SU-DHL-6 (cell line): Measurements from ENCODE around the gene SF3A1.
"Not testable (repeated sequence)": the region's sequence is repeated elsewhere in the genome, so short reads cannot be mapped to it uniquely, and the experiment has no call there.

Experiments used
- H2AFZ ChIP-seq: fragments of 200-600 bp; sonication (generic); 2 replicates; pipeline ENCODE4 v1.6.1; 2014; ENCODE audit warnings: low read depth, mild to moderate bottlenecking, moderate library complexity, mixed read lengths, antibody characterized with exemption, low read length; ENCODE audit not compliant: severe bottlenecking
- H3F3A ChIP-seq: fragments of 200-600 bp; shearing (Covaris generic); 2 replicates; pipeline ENCODE4 v1.6.0; 2016; ENCODE audit warnings: antibody characterized with exemption, mild to moderate bottlenecking; ENCODE audit not compliant: insufficient read depth
- H3K27ac ChIP-seq: fragments of 200-600 bp; sonication (generic); 2 replicates; pipeline ENCODE4 v1.5.1; 2016; ENCODE audit warnings: low read depth, mild to moderate bottlenecking, low read length, moderate library complexity, mixed read lengths
- H3K27me3 ChIP-seq: fragments of 200-600 bp; sonication (generic), shearing (Covaris generic); 2 replicates; pipeline ENCODE4 v1.6.0; 2014; ENCODE audit warnings: mild to moderate bottlenecking, low read length
- H3K36me3 ChIP-seq: fragments of 200-600 bp; sonication (generic); 2 replicates; pipeline ENCODE4 v1.6.1; 2014; ENCODE audit warnings: mild to moderate bottlenecking, low read length, mixed read lengths
- H3K4me2 ChIP-seq: fragments of 300-600, 200-600 bp; shearing (Covaris generic), sonication (generic); 2 replicates; pipeline ENCODE4 v1.6.0; 2014; ENCODE audit warnings: low read length, low read depth, mild to moderate bottlenecking; ENCODE audit not compliant: poor library complexity, severe bottlenecking
- H3K4me3 ChIP-seq: fragments of 200-600 bp; sonication (generic); 2 replicates; pipeline ENCODE4 v1.5.1; 2014; ENCODE audit warnings: antibody characterized with exemption, low read length, mild to moderate bottlenecking, mixed read lengths; ENCODE audit not compliant: insufficient read depth, poor library complexity, severe bottlenecking
- H3K79me2 ChIP-seq: fragments of 200-600 bp; sonication (generic); 2 replicates; pipeline ENCODE4 v1.6.1; 2014; ENCODE audit warnings: mild to moderate bottlenecking, low read length, moderate library complexity; ENCODE audit not compliant: insufficient read depth
- H3K9ac ChIP-seq: fragments of 200-600 bp; sonication (generic); 2 replicates; pipeline ENCODE4 v1.7.0; 2014; ENCODE audit warnings: mild to moderate bottlenecking, low read length
- H3K9me2 ChIP-seq: fragments of 200-600 bp; sonication (generic); replicated peaks from 2 replicates; pipeline ENCODE4 v1.6.1; 2014; ENCODE audit warnings: low read length; ENCODE audit not compliant: insufficient read depth
- H3K9me3 ChIP-seq: fragments of 200-600 bp; sonication (generic); 2 replicates; pipeline ENCODE4 v1.6.1; 2014; ENCODE audit warnings: low read length, mixed read lengths; ENCODE audit not compliant: insufficient read depth
- H4K20me1 ChIP-seq: fragments of 200-600 bp; sonication (generic); 2 replicates; pipeline ENCODE4 v1.6.1; 2014; ENCODE audit warnings: low read depth, mild to moderate bottlenecking, antibody characterized with exemption, low read length, moderate library complexity, mixed read lengths
- EZH2phosphoT487 ChIP-seq: fragments of 200-600 bp; sonication (generic), shearing (Covaris generic); conservative IDR thresholded peaks from 2 replicates; pipeline ENCODE4 v1.6.1; 2018; ENCODE audit warnings: mild to moderate bottlenecking, antibody characterized with exemption, low read length, moderate library complexity, mixed read lengths
- TF ChIP-seq, protein P1 (sequence below): fragments of 200-600 bp; sonication (generic); IDR thresholded peaks from one replicate; pipeline ENCODE4 v1.5.1; 2017; ENCODE audit warnings: antibody characterized with exemption, mild to moderate bottlenecking, low read length, moderate library complexity; ENCODE audit not compliant: insufficient read depth, poor library complexity, severe bottlenecking

The SF3A1 gene

DNA sequence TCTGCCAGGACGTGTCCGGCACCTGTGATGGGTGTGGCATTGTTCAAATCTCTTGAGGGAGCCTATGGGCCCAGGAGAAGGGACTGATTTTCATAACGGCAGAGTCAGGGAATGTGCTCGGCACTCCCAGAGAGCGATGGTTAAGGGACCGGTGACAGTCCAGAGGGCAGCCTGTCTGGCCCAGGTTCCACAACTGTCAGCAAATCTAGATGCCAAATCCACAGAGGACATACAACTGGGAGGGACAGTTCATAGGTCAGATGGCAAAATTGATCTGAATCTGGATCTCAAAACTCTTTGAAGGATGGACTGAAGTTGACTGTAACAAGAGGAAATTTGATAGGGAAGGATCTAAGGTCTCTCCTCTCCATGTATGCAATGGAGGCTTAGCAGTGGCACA, 47.6 kb upstream of the SF3A1 start:
- H3K36me3 ChIP-seq: no peaks in the 10 kb centered on the region
- H3K9me3 ChIP-seq: no peaks in the 10 kb centered on the region
- H3K4me3 ChIP-seq: no peak overlapping the region
- H3K9me2 ChIP-seq: no peaks in the 10 kb centered on the region
- H3K4me2 ChIP-seq: no peak overlapping the region
- H4K20me1 ChIP-seq: no peaks in the 10 kb centered on the region
- no peak overlapping the region for H2AFZ ChIP-seq
- no peaks in the 10 kb centered on the region for H3F3A ChIP-seq
- no peak overlapping the region for H3K9ac ChIP-seq
- TF ChIP-seq, protein P1, sequence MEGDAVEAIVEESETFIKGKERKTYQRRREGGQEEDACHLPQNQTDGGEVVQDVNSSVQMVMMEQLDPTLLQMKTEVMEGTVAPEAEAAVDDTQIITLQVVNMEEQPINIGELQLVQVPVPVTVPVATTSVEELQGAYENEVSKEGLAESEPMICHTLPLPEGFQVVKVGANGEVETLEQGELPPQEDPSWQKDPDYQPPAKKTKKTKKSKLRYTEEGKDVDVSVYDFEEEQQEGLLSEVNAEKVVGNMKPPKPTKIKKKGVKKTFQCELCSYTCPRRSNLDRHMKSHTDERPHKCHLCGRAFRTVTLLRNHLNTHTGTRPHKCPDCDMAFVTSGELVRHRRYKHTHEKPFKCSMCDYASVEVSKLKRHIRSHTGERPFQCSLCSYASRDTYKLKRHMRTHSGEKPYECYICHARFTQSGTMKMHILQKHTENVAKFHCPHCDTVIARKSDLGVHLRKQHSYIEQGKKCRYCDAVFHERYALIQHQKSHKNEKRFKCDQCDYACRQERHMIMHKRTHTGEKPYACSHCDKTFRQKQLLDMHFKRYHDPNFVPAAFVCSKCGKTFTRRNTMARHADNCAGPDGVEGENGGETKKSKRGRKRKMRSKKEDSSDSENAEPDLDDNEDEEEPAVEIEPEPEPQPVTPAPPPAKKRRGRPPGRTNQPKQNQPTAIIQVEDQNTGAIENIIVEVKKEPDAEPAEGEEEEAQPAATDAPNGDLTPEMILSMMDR: no peak
- no peak for TF ChIP-seq EZH2phosphoT487
- no peaks in the 10 kb centered on the region for H3K27me3 ChIP-seq
- H3K79me2 ChIP-seq: no peaks in the 10 kb centered on the region
- no peak overlapping the region for H3K27ac ChIP-seq

DNA sequence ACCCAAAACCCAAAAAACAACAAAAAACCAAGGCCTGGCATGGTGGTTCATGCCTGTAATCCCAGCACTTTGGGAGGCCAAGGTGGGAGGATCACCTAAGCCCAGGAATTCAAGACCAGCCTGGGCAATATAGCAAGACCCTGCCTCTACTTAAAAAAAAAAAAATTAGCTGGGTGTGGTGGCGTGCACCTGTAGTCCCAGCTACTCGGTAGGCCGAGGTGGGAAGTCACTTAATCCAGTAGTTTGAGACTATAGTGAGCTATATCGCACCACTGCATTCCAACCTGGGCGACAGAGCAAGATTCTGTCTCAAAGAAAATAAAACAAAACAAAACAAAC, 46.0 kb upstream of the SF3A1 start:
- H3K4me2 ChIP-seq, H3K27ac ChIP-seq, H4K20me1 ChIP-seq, H3K27me3 ChIP-seq, H3K9me2 ChIP-seq, H3F3A ChIP-seq, H3K79me2 ChIP-seq, H3K36me3 ChIP-seq, H3K4me3 ChIP-seq, H2AFZ ChIP-seq, H3K9ac ChIP-seq, H3K9me3 ChIP-seq: not testable (repeated sequence)

DNA sequence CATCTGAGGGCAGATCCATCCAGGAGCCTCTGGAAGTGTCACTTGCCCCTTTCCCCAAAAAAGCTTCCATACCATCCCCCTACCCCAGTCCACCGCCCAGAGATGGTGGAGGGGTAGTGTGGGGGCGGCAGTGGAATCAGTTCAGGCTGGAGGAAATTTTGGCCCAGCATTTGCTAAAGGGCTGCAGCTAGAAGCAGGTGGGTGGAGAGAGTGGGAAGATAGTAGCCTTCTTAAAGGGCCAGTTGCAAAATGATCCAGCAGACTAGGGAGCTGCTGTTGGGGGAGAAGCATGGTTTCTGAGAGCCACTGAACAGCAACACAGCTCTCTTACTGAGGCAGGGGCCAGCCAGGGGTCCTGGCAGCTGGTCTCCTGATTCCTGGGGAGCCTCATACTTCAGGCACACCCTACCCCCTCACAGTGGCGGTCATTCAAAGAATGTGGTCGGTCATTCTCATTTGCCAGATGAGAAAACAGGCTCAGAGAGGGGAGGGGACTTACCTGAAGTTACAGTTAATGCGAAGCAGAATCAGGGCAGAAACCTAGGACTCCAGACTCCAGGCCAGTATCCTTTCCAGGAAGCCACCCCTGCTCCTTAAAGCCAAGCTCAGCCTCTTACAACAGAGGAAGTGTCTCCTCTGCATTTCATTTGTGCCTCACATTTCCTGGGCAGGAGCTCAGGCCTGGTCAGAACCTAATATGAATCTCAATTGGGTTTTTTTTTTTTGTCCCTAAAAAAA, 45.5 kb upstream of the SF3A1 start:
- H3K36me3 ChIP-seq: no peaks in the 10 kb centered on the region
- no peak overlapping the region for H3K9ac ChIP-seq
- H3K4me2 ChIP-seq: no peak overlapping the region
- no peaks in the 10 kb centered on the region for H3K9me2 ChIP-seq
- no peak overlapping the region for H3K27ac ChIP-seq
- no peaks in the 10 kb centered on the region for H3K9me3 ChIP-seq
- no peaks in the 10 kb centered on the region for H3K27me3 ChIP-seq
- TF ChIP-seq EZH2phosphoT487: no peak
- TF ChIP-seq, protein P1: no peak
- H3K4me3 ChIP-seq: no peak overlapping the region
- H4K20me1 ChIP-seq: no peaks in the 10 kb centered on the region
- H3F3A ChIP-seq: no peaks in the 10 kb centered on the region
- no peaks in the 10 kb centered on the region for H3K79me2 ChIP-seq
- H2AFZ ChIP-seq: no peak overlapping the region

DNA sequence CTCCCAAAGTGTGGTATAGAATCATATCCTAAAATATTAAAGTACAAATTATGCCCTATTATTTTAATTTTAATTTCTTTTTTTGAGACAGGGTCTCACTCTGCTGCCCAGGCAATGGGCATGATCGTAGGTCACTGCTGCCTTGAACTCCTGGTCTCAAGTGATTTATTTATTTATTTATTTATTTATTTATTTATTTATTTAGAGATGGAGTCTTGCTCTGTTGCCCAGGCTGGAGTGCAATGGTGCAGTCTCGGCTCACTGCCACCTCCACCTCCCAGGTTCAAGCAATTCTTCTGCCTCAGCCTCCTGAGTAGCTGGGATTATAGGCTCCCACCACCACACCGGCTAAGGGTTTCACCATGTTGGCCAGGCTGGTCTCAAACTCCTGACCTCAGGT, 44.3 kb upstream of the SF3A1 start:
- H3K4me3 ChIP-seq, H3K4me2 ChIP-seq, H2AFZ ChIP-seq, H3K9me2 ChIP-seq, H3K27ac ChIP-seq, H3K9me3 ChIP-seq, H3K79me2 ChIP-seq, H3K27me3 ChIP-seq, H3F3A ChIP-seq, H3K9ac ChIP-seq, H4K20me1 ChIP-seq, H3K36me3 ChIP-seq: not testable (repeated sequence)
